SIG-M5 treated with dmso at 0.1 percent for 504 hours (cell line): Measurements from ENCODE around the gene OTUD1.

Experiments used
- DNase-seq: peaks from one replicate; lab custom pipeline; 2025; ENCODE audit not compliant: unreplicated experiment; lab: John Stamatoyannopoulos, UW

Gene OTUD1

GRCh38 chr10:23467012-23467411 is 28.1 kb downstream of the OTUD1 start:
- DNase-seq = no peak

- no peak for DNase-seq
Observed at GRCh38 chr10:23467548-23467947, 28.7 kb downstream of the OTUD1 start.

- peak; percentile 5 for DNase-seq
Observed at GRCh38 chr10:23469596-23470237, 30.8 kb downstream of the OTUD1 start.

GRCh38 chr10:23472181-23472580 is 33.3 kb downstream of the OTUD1 start:
- no peak for DNase-seq

- DNase-seq = no peak
Observed at GRCh38 chr10:23474081-23474480, 35.2 kb downstream of the OTUD1 start.

GRCh38 chr10:23474626-23475025 is 35.8 kb downstream of the OTUD1 start:
- no peak for DNase-seq

- DNase-seq = no peak
Observed at GRCh38 chr10:23478570-23478969, 39.7 kb downstream of the OTUD1 start.

GRCh38 chr10:23479798-23480473 is 41.1 kb downstream of the OTUD1 start:
- DNase-seq = peak; percentile 64

GRCh38 chr10:23481363-23481961 is 42.6 kb downstream of the OTUD1 start:
- no peak for DNase-seq

- no peak for DNase-seq
Observed at GRCh38 chr10:23490115-23490514, 51.2 kb downstream of the OTUD1 start.
